Uterus (tissue), 4 donors: ENCODE measurements around the gene WDPCP. TPM values are rescaled to one million over a fixed set of nuclear protein-coding genes. Genes with fewer than 3 reads are reported as not detected.

Source experiments
- DNase-seq, 2 donors: peaks; one replicate each; pipeline ENCODE4 v3.0.0-alpha.2; 2019 to 2020
- H3K27ac ChIP-seq, 2 donors: fragments of 200-600 bp; sonication (generic); 1 replicate in 1 of 2; 2 replicates in 1 of 2; pipeline ENCODE4 v1.5.1; 2016 to 2018
- H3K27me3 ChIP-seq, 2 donors: fragments of 200-600 bp; sonication (generic); one replicate each; pipeline ENCODE4 v1.5.1; 2018 to 2019; ENCODE audit warnings: control low read depth in 1 of 2
- H3K36me3 ChIP-seq, 2 donors: fragments of 200-600 bp; sonication (generic); one replicate each; pipeline ENCODE4 v1.5.1; 2019; ENCODE audit warnings: control low read depth in 1 of 2
- H3K4me1 ChIP-seq, 2 donors: fragments of 200-600 bp; sonication (generic); one replicate each; pipeline ENCODE4 v1.5.1; 2018 to 2019; ENCODE audit warnings: control low read depth in 1 of 2
- H3K4me3 ChIP-seq, 2 donors: fragments of 200-600 bp; sonication (generic); 1 replicate in 1 of 2; 2 replicates in 1 of 2; pipeline ENCODE4 v1.5.1; 2018 to 2019; ENCODE audit warnings: mild to moderate bottlenecking in 1 of 2
- H3K9me3 ChIP-seq, 2 donors: fragments of 200-600 bp; sonication (generic); one replicate each; pipeline ENCODE4 v1.5.1; 2019; ENCODE audit warnings: control low read depth in 1 of 2
- CTCF ChIP-seq, 4 experiments: fragments of 200-600 bp in 2 of 4; fragments of 450-650 bp in 2 of 4; sonication (generic) in 2 of 4; IDR thresholded peaks; one replicate each; pipeline ENCODE4 v1.5.1; 2016 to 2019; ENCODE audit warnings: antibody characterized with exemption in 4 of 4, mild to moderate bottlenecking in 2 of 4, moderate library complexity in 1 of 4
- POLR2A ChIP-seq, 2 donors: fragments of 450-650 bp; IDR thresholded peaks; one replicate each; pipeline ENCODE4 v1.6.1; 2016; ENCODE audit warnings: antibody characterized with exemption in 2 of 2, mild to moderate bottlenecking in 1 of 2, moderate library complexity in 1 of 2
- intact Hi-C: fragments of 100-400 bp; cut with DNase I; formaldehyde crosslinking; loops from one replicate; pipeline ENCODE4 v1.15.1; 2023; ENCODE audit warnings: low total_unique reads
- small RNA-seq: library from RNA; depleted of rRNA; stranded (forward); fragments of <200 nt; gene quantifications from one replicate; pipeline ENCODE3, GENCODE V24; 2016
- total RNA-seq, 4 donors: library from RNA; depleted of rRNA in 3 of 4; stranded (reverse); fragments of >200 nt in 3 of 4; gene quantifications; one replicate each; pipeline versions ENCODE4 v1.1.0 to v1.2.4, GENCODE V29; 2014 to 2023
- donor health status: DM: yes; HTN: yes; CAD: no.

Gene WDPCP
- total RNA-seq, 4 donors from 2014 or later = 8.8 to 39.8 (median 29.7) TPM

GRCh38 chr2:63073994-63074393, 514.3 kb downstream of the WDPCP start:
- intact Hi-C loops = no loop called here
- TF ChIP-seq POLR2A (IDR thresholded peaks at IDR 0.05) (no peak), CTCF (IDR thresholded peaks at IDR 0.05) (no peak)

GRCh38 chr2:63071664-63072063, 516.6 kb downstream of the WDPCP start:
- DNase-seq = no peak
- Histone ChIP-seq H3K27ac (no peak overlapping the region), H3K4me3 (no peak overlapping the region), H3K27me3 (no peaks in the 10 kb centered on the region), H3K36me3 (no peaks in the 10 kb centered on the region), H3K9me3 (no peaks in the 10 kb centered on the region), H3K4me1 (no peaks in the 10 kb centered on the region)
- intact Hi-C loops = no loop called here
- no peak for TF ChIP-seq CTCF (IDR thresholded peaks at IDR 0.05)
- TF ChIP-seq POLR2A (IDR thresholded peaks at IDR 0.05) = no peak

More at GRCh38 chr2:63073994-63074393, 514.3 kb downstream of the WDPCP start:
- H3K9me3 ChIP-seq = no peaks in the 10 kb centered on the region
- H3K4me1 ChIP-seq = no peaks in the 10 kb centered on the region
- DNase-seq = no peak
- no peak overlapping the region for H3K4me3 ChIP-seq
- H3K27ac ChIP-seq = no peak overlapping the region
- H3K27me3 ChIP-seq = no peaks in the 10 kb centered on the region
- H3K36me3 ChIP-seq = no peaks in the 10 kb centered on the region

Small RNAs within 50 kb of the gene (small RNA-seq; reads per million reads assigned to genes)
- gene RF00017 = not detected

Other genes starting within 250 kb of the WDPCP start
- gene MDH1, start 486 bp upstream of the WDPCP start, total RNA-seq = 100 to 1,000 TPM in 2 of 4 donors, 10 to 100 TPM in 2; 80.1 to 132 (median 101) TPM